ENCODE measurements around the gene SOX18.

DNA sequence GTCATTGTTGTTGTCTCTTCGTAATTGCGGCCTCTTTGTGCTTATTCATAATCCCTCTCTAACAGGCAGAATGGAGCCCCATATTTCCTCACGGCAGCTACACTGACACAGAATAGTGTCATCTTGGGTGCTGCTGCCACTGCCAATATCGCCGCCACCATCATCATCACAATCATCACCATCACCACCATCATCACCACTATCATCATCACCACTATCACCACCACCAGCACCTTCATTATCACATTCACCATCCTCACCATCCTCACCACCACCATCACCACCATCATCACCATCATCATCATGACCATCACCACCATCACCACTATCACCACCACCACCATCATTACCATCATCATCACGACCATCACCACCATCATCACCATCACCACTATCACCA lies 47.1 kb upstream of the SOX18 start:
- TF ChIP-seq, protein P1, sequence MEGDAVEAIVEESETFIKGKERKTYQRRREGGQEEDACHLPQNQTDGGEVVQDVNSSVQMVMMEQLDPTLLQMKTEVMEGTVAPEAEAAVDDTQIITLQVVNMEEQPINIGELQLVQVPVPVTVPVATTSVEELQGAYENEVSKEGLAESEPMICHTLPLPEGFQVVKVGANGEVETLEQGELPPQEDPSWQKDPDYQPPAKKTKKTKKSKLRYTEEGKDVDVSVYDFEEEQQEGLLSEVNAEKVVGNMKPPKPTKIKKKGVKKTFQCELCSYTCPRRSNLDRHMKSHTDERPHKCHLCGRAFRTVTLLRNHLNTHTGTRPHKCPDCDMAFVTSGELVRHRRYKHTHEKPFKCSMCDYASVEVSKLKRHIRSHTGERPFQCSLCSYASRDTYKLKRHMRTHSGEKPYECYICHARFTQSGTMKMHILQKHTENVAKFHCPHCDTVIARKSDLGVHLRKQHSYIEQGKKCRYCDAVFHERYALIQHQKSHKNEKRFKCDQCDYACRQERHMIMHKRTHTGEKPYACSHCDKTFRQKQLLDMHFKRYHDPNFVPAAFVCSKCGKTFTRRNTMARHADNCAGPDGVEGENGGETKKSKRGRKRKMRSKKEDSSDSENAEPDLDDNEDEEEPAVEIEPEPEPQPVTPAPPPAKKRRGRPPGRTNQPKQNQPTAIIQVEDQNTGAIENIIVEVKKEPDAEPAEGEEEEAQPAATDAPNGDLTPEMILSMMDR (IDR thresholded peaks at IDR 0.05), result no peak
- no peak for TF ChIP-seq POLR2A (IDR thresholded peaks at IDR 0.05)

All from thyroid gland (tissue), 4 donors.